ENCODE data around the gene ZNF142. TPM values are rescaled to one million over a fixed set of nuclear protein-coding genes. Genes with fewer than 3 reads are reported as not detected.

The ZNF142 gene
- 4.3 and 7.7 TPM in 2 replicates for total RNA-seq

GRCh38 chr2:218659258-218659987, at the start of gene ZNF142, which contains the start of gene BCS1L:
Gene ZNF142, minus strand, starts transcription at chr2:218659623. Its CDS starts 3,194 bp downstream, at chr2:218656429.
Gene BCS1L, plus strand, starts transcription at chr2:218659683. Its CDS starts 1,305 bp downstream, at chr2:218660988.

GRCh38 chr2:218671654-218672566, 12.5 kb upstream of the ZNF142 start, which contains the start of the genes RNF25 and STK36:
Gene RNF25, minus strand, starts transcription at chr2:218672002. Its CDS starts 32 bp downstream, at chr2:218671970.
Gene STK36, plus strand, starts transcription at chr2:218672086. Its CDS starts 744 bp downstream, at chr2:218672830.

GRCh38 chr2:218607436-218608115, 51.8 kb downstream of the ZNF142 start, which contains the start of gene PLCD4:
Gene PLCD4, plus strand, starts transcription at chr2:218607899. Its CDS starts 7,841 bp downstream, at chr2:218615740.

Other genes starting within 250 kb of the ZNF142 start
- gene VIL1, start 240.5 kb downstream of the ZNF142 start, total RNA-seq, result not detected in 2 replicates
- gene USP37, start 91.3 kb downstream of the ZNF142 start, total RNA-seq, result 6.5 and 10.7 TPM in 2 replicates
- gene CNOT9, start 90.8 kb downstream of the ZNF142 start, total RNA-seq, result 29.2 and 32.7 TPM in 2 replicates
- gene PLCD4, start 51.7 kb downstream of the ZNF142 start, total RNA-seq, result 1.8 TPM in 2 replicates
- 28.2 and 30.6 TPM in 2 replicates for gene BCS1L, start 60 bp upstream of the ZNF142 start, total RNA-seq
- gene RNF25, start 12.4 kb upstream of the ZNF142 start, total RNA-seq, result 32.0 and 33.8 TPM in 2 replicates
- gene STK36, start 12.5 kb upstream of the ZNF142 start, total RNA-seq, result 15.4 and 27.6 TPM in 2 replicates
- gene TTLL4, start 51.2 kb upstream of the ZNF142 start, total RNA-seq, result 3.4 and 3.8 TPM in 2 replicates
- gene CYP27A1, start 122.5 kb upstream of the ZNF142 start, total RNA-seq, result 17.1 and 19.9 TPM in 2 replicates
- gene PRKAG3, start 172.2 kb upstream of the ZNF142 start, total RNA-seq, result not detected in 2 replicates
- gene WNT6, start 200.2 kb upstream of the ZNF142 start, total RNA-seq, result not detected in 2 replicates
- gene WNT10A, start 221.2 kb upstream of the ZNF142 start, total RNA-seq, result not detected in 2 replicates

All from smooth muscle cell of bladder (primary cell).